ENCODE results near the gene CYP4X1. TPM values are rescaled to one million over a fixed set of nuclear protein-coding genes. Genes with fewer than 3 reads are reported as not detected.
A peak's percentile ranks its signal among the peaks of the same experiment; 100 is the strongest.
"Not testable (repeated sequence)": the region's sequence is repeated elsewhere in the genome, so short reads cannot be mapped to it uniquely, and the experiment has no call there.

The CYP4X1 gene
- total RNA-seq, 8 experiments from 2014 or later = 1.4 to 52.7 (median 4.5) TPM

DNA sequence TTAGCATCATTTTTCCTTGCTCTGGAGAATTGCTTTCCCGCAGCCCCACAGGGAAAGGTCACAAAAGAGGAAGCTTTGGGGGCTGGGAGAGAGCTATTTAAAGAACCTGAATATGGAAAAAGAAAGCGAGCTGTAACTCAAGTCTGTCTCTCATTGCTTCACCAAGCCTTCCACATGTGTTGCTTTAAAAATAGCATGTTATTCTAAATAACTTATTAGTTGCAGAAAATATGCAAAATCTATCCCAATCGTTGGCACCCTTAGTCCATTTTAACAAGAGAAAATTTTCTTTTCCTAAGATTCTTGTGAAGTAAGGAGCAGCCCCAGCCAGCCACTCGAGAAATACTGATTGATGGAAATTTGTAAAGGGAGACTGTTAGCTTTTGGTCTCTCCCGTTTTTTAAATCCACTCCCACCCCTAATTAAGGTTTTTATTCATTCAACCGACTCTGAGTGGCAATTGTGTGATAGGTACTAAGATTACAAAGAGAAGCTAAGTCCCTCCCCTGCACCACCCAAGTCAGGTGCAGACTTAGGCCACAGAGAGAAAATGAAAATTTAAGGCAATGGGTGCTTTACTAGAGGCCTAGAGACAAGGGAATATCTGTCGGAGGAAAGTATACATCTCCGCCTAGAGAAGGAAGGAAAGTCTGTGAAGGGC lies 802 bp downstream of the CYP4X1 start:
- H3K4me1 ChIP-seq (replicated peaks in 1 of 2) = peaks cover 5 to 15% of the 10 kb centered on the region in 2 donors
- in situ Hi-C loops (cut with MboI; ENCODE audit: low pct_unique_long_range_greater_than_20kb in 2 of 9, low sequenced_read_pairs in 9 of 9, unreplicated experiment in 9 of 9) = no loop called here
- H3K27ac ChIP-seq = peak overlapping the region in 1 of 2 donors; percentile 92
- peak in 3 of 8 experiments; percentile 42 to 67 (median 64) for ATAC-seq (replicated peaks in 6 of 8)
- WGBS, 10 experiments = 0 to 34% (median 20%) methylated on average over 1 to 8 of the region's 8 CpGs; no CpG with 5 or more reads in 1 of the 10 experiments
- H3K4me3 ChIP-seq = peak overlapping the region; percentile 33 to 65 (median 52)

DNA sequence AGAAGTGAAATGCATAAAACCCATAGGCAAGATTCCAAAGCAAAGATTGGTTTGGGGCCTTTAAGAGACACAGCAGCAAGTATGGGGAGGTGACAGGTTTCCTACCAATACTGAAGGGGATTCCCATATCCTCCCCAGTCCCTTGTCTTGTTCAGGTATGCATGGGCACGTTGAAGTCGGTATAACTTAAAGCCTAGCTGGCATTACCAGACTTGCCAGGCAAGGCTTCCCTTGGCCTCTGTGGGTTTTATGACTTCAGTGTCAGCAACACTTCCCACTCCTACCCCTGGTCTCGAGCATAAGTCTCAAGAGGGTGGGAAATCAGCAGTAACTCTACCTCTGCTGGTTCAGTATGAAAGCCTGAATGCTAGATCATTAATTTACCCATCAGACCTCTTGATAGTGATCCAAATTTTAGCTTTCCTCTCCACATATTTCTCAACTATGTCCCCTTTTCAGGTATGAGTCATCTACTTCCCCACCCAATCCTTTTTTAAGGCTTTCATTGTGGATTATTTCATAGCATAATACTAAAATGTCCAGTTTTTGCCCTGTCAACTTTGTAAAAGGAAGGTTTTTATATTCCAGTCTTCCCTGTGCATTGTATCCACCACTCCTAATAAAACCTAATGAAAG lies 6.8 kb downstream of the CYP4X1 start:
- Histone ChIP-seq H3K27ac (no peak overlapping the region), H3K4me3 (no peak overlapping the region), H3K4me1 (replicated peaks in 1 of 2) (no peaks in the 10 kb centered on the region)
- 8 to 88% (median 62%) methylated on average over 1 to 3 of the region's 3 CpGs for WGBS, 10 experiments
- in situ Hi-C loops (cut with MboI; ENCODE audit: low pct_unique_long_range_greater_than_20kb in 2 of 9, low sequenced_read_pairs in 9 of 9, unreplicated experiment in 9 of 9) = no loop called here
- peak in 2 of 8 experiments; percentile 27 to 39 for ATAC-seq (replicated peaks in 6 of 8)

DNA sequence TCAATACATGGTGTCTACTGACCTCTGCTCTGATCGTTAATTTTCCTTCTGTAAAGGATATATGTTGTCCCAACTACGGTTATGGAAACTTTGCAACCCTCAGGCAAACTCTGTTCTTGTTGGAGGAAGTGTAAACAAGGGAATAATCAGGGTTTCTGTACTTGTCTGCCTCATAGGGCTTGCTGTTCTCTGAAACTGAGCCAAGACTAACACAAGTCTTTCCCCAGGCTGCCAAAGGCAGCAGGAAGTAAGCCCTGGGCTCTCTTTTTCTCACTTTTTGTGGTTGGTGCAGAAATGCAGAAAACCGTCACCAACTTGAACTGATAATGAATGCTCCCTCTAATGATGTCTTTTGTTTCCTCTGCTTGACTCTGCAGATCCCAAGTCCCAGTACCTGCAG lies 7.6 kb downstream of the CYP4X1 start:
- no peaks in the 10 kb centered on the region for H3K4me1 ChIP-seq (replicated peaks in 1 of 2)
- WGBS, 10 experiments = 14 to 88% (median 52%) methylated on average over 1 to 3 of the region's 3 CpGs
- no peak overlapping the region for H3K27ac ChIP-seq
- peak in 3 of 8 experiments; percentile 58 to 91 (median 65) for ATAC-seq (replicated peaks in 6 of 8)
- no peak overlapping the region for H3K4me3 ChIP-seq
- in situ Hi-C loops (cut with MboI; ENCODE audit: low pct_unique_long_range_greater_than_20kb in 2 of 9, low sequenced_read_pairs in 9 of 9, unreplicated experiment in 9 of 9) = no loop called here

DNA sequence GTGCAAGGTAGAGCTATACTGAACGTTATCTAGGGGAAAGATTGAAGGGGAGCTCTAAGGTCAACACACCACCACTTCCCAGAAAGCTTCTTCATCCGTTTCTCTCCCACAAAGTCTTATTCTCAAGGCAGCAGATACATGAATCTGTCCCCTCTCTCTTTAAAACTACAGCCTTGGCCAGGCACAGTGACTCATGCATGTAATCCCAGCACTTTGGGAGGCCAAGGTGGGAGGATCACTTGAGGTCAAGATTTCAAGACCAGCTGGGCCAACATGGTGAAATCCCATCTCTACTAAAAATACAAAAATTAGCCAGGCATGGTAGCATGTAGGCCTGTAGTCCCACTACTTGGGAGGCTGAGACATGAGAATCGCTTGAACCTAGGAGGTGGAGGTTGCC lies 8.1 kb downstream of the CYP4X1 start:
- 17 to 78% (median 53%) methylated on average over 1 to 3 of the region's 3 CpGs; no CpG with 5 or more reads in 1 of the 10 experiments for WGBS, 10 experiments
- ATAC-seq (replicated peaks in 6 of 8) = no peak
- H3K27ac ChIP-seq = no peak overlapping the region
- in situ Hi-C loops (cut with MboI; ENCODE audit: low pct_unique_long_range_greater_than_20kb in 2 of 9, low sequenced_read_pairs in 9 of 9, unreplicated experiment in 9 of 9) = no loop called here
- H3K4me3 ChIP-seq = no peak overlapping the region
- no peaks in the 10 kb centered on the region for H3K4me1 ChIP-seq (replicated peaks in 1 of 2)

DNA sequence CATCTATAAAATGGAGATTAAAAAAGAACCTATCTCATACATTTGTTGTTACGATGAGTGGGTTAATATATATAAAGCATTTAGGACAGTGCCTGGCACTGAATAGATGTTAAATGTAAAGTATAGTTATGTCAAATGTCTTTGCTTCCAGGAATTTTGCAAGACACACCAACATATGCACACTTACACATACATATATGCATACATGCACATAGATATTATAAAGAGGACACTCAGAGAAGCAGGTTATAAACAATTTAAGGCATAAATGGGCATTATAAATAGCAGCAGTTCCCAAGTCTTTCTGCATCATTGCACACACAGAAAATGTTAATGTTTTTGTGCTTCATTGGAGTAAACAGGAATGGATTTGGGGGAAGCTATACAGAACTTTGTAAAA lies 13.3 kb downstream of the CYP4X1 start:
- in situ Hi-C loops (cut with MboI; ENCODE audit: low pct_unique_long_range_greater_than_20kb in 2 of 9, low sequenced_read_pairs in 9 of 9, unreplicated experiment in 9 of 9) = no loop called here
- Histone ChIP-seq H3K27ac (no peak overlapping the region), H3K4me1 (replicated peaks in 1 of 2) (no peaks in the 10 kb centered on the region), H3K4me3 (no peak overlapping the region)
- peak in 3 of 8 experiments; percentile 43 to 92 (median 52) for ATAC-seq (replicated peaks in 6 of 8)
- WGBS, 10 experiments = 0 to 100% (median 75%) methylated on average over 1 of the region's 1 CpG; no CpG with 5 or more reads in 2 of the 10 experiments

DNA sequence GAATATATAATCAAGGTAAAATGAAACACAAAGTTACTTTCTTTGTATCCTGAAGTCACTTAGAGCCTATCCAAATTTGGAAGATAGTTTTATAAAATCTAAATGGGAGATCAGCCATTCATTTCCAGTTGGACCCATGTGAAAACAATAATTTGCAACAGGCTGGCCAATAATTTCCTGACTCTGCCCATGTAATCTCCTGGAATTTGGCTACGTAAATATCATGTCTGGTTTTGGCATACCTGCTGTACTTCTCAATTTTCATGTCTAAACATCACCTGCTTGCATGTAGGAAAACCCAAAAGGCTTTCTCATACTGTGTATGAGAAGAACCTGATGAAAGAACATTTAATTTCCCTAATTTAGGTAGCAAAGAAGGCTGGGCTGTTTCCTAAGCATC lies 35.9 kb downstream of the CYP4X1 start:
- no peaks in the 10 kb centered on the region for H3K4me1 ChIP-seq (replicated peaks in 1 of 2)
- no peak overlapping the region for H3K27ac ChIP-seq
- H3K4me3 ChIP-seq = no peak overlapping the region
- 0 to 77% (median 50%) methylated on average over 1 of the region's 1 CpG; no CpG with 5 or more reads in 3 of the 10 experiments for WGBS, 10 experiments
- in situ Hi-C loops (cut with MboI; ENCODE audit: low pct_unique_long_range_greater_than_20kb in 2 of 9, low sequenced_read_pairs in 9 of 9, unreplicated experiment in 9 of 9) = no loop called here
- ATAC-seq (replicated peaks in 6 of 8) = no peak

DNA sequence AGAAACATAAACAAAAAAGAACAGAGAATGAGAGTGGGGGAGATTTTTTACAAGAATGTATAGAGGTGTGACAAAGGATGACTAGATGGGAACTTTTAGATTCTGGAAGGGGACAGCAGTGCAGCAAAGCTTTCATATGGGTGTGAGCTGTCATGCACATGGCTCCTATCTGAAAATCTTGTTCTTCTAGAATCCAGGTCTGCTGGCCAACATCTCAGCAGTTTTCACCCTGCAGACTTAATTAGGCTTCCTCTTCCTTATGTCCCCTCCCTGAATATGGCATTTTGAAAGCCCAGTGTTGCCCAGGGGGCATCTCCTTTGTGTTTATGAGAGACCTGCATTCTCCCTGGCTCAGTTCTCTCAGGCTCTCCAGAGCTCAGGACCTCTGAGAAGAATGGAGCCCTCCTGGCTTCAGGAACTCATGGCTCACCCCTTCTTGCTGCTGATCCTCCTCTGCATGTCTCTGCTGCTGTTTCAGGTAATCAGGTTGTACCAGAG lies 43.7 kb downstream of the CYP4X1 start, which contains the start of gene CYP4Z1:
TSS of gene CYP4Z1 (plus strand) at position 135 of the 498 bp plus-strand sequence. CDS start at position 395, 260 bp downstream.
- in situ Hi-C loops (cut with MboI; ENCODE audit: low pct_unique_long_range_greater_than_20kb in 2 of 9, low sequenced_read_pairs in 9 of 9, unreplicated experiment in 9 of 9) = no loop called here
- no peak within 1 kb of the TSS for H3K27ac ChIP-seq
- no peaks in the 10 kb centered on the region for H3K4me1 ChIP-seq (replicated peaks in 1 of 2)
- no peak within 1 kb of the TSS for H3K4me3 ChIP-seq
- peak in 3 of 8 experiments; percentile 63 to 96 (median 82) for ATAC-seq (replicated peaks in 6 of 8)

DNA sequence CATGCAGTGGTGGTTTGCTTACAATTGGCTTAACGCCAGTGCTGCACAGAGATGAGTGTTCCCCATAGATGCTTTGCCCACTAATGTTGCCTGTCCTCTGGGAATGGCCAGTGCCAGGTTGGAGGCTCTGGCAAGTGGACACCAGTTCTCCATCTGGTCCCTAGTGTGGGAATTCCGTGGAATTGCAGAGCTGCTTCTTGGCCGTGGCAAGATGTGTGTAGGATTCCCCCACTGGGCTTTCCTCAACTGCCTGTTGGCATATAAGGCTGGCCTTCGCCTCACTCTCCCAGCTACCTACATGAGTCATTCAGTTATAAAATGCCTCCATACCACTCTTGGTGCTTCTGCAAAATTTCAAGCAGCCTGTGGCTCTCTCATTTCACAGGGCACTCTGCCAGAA lies 45.6 kb downstream of the CYP4X1 start:
- WGBS, 10 experiments = 80 to 81% methylated on average over 2 to 4 of the region's 4 CpGs; no CpG with 5 or more reads in 8 of the 10 experiments
- H3K4me3 ChIP-seq; in situ Hi-C loops (cut with MboI; ENCODE audit: low pct_unique_long_range_greater_than_20kb in 2 of 9, low sequenced_read_pairs in 9 of 9, unreplicated experiment in 9 of 9); H3K27ac ChIP-seq; H3K4me1 ChIP-seq (replicated peaks in 1 of 2): not testable (repeated sequence)
- ATAC-seq (replicated peaks in 6 of 8) = peak in 2 of 8 experiments; percentile 31 to 58

DNA sequence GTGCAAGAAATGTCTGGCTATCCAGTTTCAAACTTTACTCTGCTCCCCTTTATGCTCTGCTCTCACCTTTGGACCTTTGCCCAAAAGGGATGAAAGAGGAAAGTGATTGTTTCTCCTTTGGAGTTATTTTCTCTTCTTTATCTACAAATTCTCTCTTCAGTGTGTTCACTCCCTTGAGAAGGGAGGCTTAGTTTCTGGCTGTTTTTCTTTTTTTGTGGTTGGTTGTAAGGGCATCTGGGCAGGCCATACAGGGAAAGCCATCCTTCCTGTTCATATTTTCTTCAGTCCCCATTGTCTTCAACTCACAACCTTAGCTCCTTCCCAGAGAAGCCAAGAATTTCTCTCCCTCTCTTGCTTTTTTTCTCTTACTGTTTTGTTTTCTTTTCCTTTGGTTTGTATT lies 46.0 kb downstream of the CYP4X1 start:
- H3K27ac ChIP-seq; H3K4me3 ChIP-seq; ATAC-seq (replicated peaks in 6 of 8); H3K4me1 ChIP-seq (replicated peaks in 1 of 2); in situ Hi-C loops (cut with MboI; ENCODE audit: low pct_unique_long_range_greater_than_20kb in 2 of 9, low sequenced_read_pairs in 9 of 9, unreplicated experiment in 9 of 9): not testable (repeated sequence)

DNA sequence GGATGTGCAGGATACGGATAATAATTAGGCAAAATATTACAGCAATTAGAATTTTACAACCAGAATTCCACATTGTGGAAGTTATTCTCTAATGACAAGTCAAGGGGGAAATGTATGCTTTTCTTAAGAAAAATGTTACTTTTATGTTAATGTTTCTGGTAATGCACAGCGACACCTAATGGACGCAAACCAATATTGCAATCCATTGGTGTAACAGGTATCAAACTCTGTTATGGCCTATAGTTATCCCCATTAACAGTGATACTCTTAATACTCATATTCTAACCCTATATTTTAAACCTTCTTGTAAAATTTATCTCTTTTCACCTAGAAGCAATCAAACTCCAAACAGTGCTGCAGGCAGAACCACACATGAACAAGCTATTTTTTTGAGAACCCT lies 65.9 kb downstream of the CYP4X1 start:
- H3K4me1 ChIP-seq (replicated peaks in 1 of 2); ATAC-seq (replicated peaks in 6 of 8); H3K27ac ChIP-seq; in situ Hi-C loops (cut with MboI; ENCODE audit: low pct_unique_long_range_greater_than_20kb in 2 of 9, low sequenced_read_pairs in 9 of 9, unreplicated experiment in 9 of 9); H3K4me3 ChIP-seq: not testable (repeated sequence)
- WGBS, 10 experiments = 7 to 14% (median 14%) methylated on average over 1 to 3 of the region's 3 CpGs; no CpG with 5 or more reads in 7 of the 10 experiments

DNA sequence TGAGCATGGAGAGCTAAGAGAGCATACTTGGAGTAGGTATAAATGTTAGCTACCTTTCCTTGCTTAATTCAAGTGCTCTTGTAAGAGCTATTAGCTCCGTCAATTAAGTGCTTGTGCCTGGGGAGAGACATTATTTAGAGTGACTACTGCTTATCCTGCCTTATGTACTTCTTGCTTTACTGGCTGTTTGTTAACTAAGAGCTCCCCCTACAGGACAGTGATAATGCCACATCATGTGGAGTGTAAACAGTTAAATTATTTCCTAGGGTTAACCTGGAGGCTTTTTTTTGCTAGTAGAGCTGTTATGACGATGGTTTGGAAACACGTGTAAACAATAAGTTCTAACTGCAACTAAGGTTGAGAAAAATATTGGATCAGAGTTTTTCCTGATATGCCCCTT lies 68.0 kb downstream of the CYP4X1 start:
- in situ Hi-C loops (cut with MboI; ENCODE audit: low pct_unique_long_range_greater_than_20kb in 2 of 9, low sequenced_read_pairs in 9 of 9, unreplicated experiment in 9 of 9) = loop anchor here in 1 of 9 experiments (10.0 kb wide), 1 partner anchor 83 kb away; no protein-coding TSS in a partner anchor
- H3K4me1 ChIP-seq (replicated peaks in 1 of 2); H3K27ac ChIP-seq; H3K4me3 ChIP-seq: not testable (repeated sequence)
- WGBS, 10 experiments = 0 to 20% (median 0%) methylated on average over 1 of the region's 3 CpGs; no CpG with 5 or more reads in 7 of the 10 experiments
- ATAC-seq (replicated peaks in 6 of 8) = peak in 3 of 8 experiments; percentile 21 to 38 (median 27)

Measured in motor neuron (in vitro differentiated cells).